CD4-positive, alpha-beta T cell treated with Interleukin-10 for 1 hour (primary cell): ENCODE data around the gene PLA2G1B.

Experiments
- DNase-seq: peaks from one replicate; pipeline ENCODE4 v3.0.0-alpha.2; 2020

PLA2G1B gene

GRCh38 chr12:120327593-120327992 lies at the start of gene PLA2G1B:
Gene PLA2G1B (minus strand): TSS chr12:120327779. CDS start chr12:120327753, 26 bp downstream.
- DNase-seq = no peak

- no peak for DNase-seq
These were observed 49.5 kb upstream of the PLA2G1B start for GRCh38 chr12:120376934-120377572.

GRCh38 chr12:120376416-120376815 lies 48.8 kb upstream of the PLA2G1B start:
- no peak for DNase-seq

- no peak for DNase-seq
These were observed 48.4 kb upstream of the PLA2G1B start for GRCh38 chr12:120376009-120376408.

- DNase-seq = no peak
These were observed 46.1 kb upstream of the PLA2G1B start for GRCh38 chr12:120373683-120374082.

GRCh38 chr12:120370343-120371243 lies 43.0 kb upstream of the PLA2G1B start:
- DNase-seq = no peak

- no peak for DNase-seq
These were observed 42.2 kb upstream of the PLA2G1B start for GRCh38 chr12:120369603-120370342.

- DNase-seq = no peak
These were observed 41.4 kb upstream of the PLA2G1B start, which contains the start of gene MSI1 for GRCh38 chr12:120368789-120369602. Gene MSI1 (minus strand): TSS chr12:120369164. CDS start chr12:120369091, 73 bp downstream.

GRCh38 chr12:120367924-120368788 lies 40.6 kb upstream of the PLA2G1B start:
- DNase-seq = no peak

GRCh38 chr12:120367233-120367923 lies 39.8 kb upstream of the PLA2G1B start:
- no peak for DNase-seq

- no peak for DNase-seq
These were observed 39.3 kb upstream of the PLA2G1B start for GRCh38 chr12:120366845-120367232.

GRCh38 chr12:120366341-120366705 lies 38.7 kb upstream of the PLA2G1B start:
- no peak for DNase-seq

- DNase-seq = no peak
These were observed 38.2 kb upstream of the PLA2G1B start for GRCh38 chr12:120365675-120366340.

- DNase-seq = no peak
These were observed 36.9 kb upstream of the PLA2G1B start for GRCh38 chr12:120364487-120364886.

GRCh38 chr12:120363274-120363855 lies 35.8 kb upstream of the PLA2G1B start:
- no peak for DNase-seq

- no peak for DNase-seq
These were observed 35.1 kb upstream of the PLA2G1B start for GRCh38 chr12:120362516-120363273.

- no peak for DNase-seq
These were observed 34.1 kb upstream of the PLA2G1B start for GRCh38 chr12:120361506-120362208.

- no peak for DNase-seq
These were observed 31.5 kb upstream of the PLA2G1B start for GRCh38 chr12:120359128-120359527.
